Heart left ventricle (tissue), 16 donors: ENCODE measurements around the gene ADAMTS12. TPM values are rescaled to one million over a fixed set of nuclear protein-coding genes. Genes with fewer than 3 reads are reported as not detected.

Source experiments
- ATAC-seq, 4 donors: fragments of 200-7000 bp; cut with Tn5 transposase; one replicate each; pipeline ENCODE4 v1.9.1; 2020 to 2022; ENCODE audit warnings: moderate library complexity in 4 of 4, mild to moderate bottlenecking in 3 of 4, moderate number of reproducible peaks in 1 of 4
- DNase-seq, 5 donors: peaks; one replicate each; pipeline ENCODE4 v3.0.0-alpha.2; 2020
- H3K27ac ChIP-seq, 12 donors: fragments of 200-600 bp; sonication (generic) in 4 of 12; one replicate each; pipeline versions ENCODE4 v1.5.0 to v1.8.0; 2016 to 2022; ENCODE audit warnings: mild to moderate bottlenecking in 2 of 12
- H3K27me3 ChIP-seq, 9 donors: fragments of 200-600 bp; sonication (generic) in 2 of 9; one replicate each; pipeline versions ENCODE4 v1.5.1 to v1.8.0; 2016 to 2022; ENCODE audit warnings: mild to moderate bottlenecking in 3 of 9
- H3K36me3 ChIP-seq, 9 donors: fragments of 200-600 bp; sonication (generic) in 2 of 9; one replicate each; pipeline versions ENCODE4 v1.5.0 to v1.8.0; 2018 to 2022; ENCODE audit warnings: mild to moderate bottlenecking in 2 of 9
- H3K4me1 ChIP-seq, 12 donors: fragments of 200-600 bp; sonication (generic) in 4 of 12; one replicate each; pipeline versions ENCODE4 v1.5.0 to v1.8.0; 2016 to 2022; ENCODE audit warnings: mild to moderate bottlenecking in 3 of 12
- H3K4me3 ChIP-seq, 12 donors: fragments of 200-600 bp; sonication (generic) in 4 of 12; one replicate each; pipeline versions ENCODE4 v1.5.0 to v1.8.0; 2017 to 2022; ENCODE audit warnings: mild to moderate bottlenecking in 9 of 12, moderate library complexity in 4 of 12
- H3K9me3 ChIP-seq, 12 donors: fragments of 200-600 bp; sonication (generic) in 4 of 12; one replicate each; pipeline versions ENCODE4 v1.5.0 to v1.8.0; 2016 to 2022; ENCODE audit warnings: mild to moderate bottlenecking in 1 of 12
- CTCF ChIP-seq, 12 donors: fragments of 200-600 bp; sonication (generic) in 4 of 12; IDR thresholded peaks; one replicate each; pipeline versions ENCODE4 v1.5.0 to v1.8.0; 2018 to 2022; ENCODE audit warnings: antibody characterized with exemption in 12 of 12, mild to moderate bottlenecking in 5 of 12
- POLR2A ChIP-seq, 2 donors: fragments of 450-650 bp; IDR thresholded peaks; one replicate each; pipeline ENCODE4 v1.6.1; 2017; ENCODE audit warnings: antibody characterized with exemption in 2 of 2, mild to moderate bottlenecking in 2 of 2, moderate library complexity in 2 of 2
- WGBS, 4 donors: extraction: QIAGEN DNeasy Blood & Tissue Kit in 2 of 4; methylation state at CpG; one replicate each; pipeline versions ENCODE4 v1.1.5 to v1.1.7; 2013 to 2018; 5-methylcytosine and 5-hydroxymethylcytosine counted together
- intact Hi-C, 10 donors: fragments of 100-400 bp; cut with DNase I; formaldehyde crosslinking; loops; one replicate each; pipeline versions ENCODE4 v1.11.1 to v1.14.2; 2022
- polyA plus RNA-seq, 2 donors: library from polyadenylated mRNA; stranded (reverse); fragments of 200-250 nt; gene quantifications; one replicate each; pipeline ENCODE4 v1.2.3, GENCODE V29; 2013
- total RNA-seq, 9 donors: library from RNA; depleted of rRNA in 2 of 9; stranded (reverse); fragments of >200 nt in 2 of 9; fragmentation: NEBNext Ultra II Directional in 3 of 9; extraction: Animal tissue kit (Norgen Biotek cat#: 25700) in 3 of 9; gene quantifications; one replicate each; pipeline versions ENCODE4 v1.1.0 to v1.2.4, GENCODE V29; 2016 to 2023
- donor health status: ischemic (EF 13 %, LVEDD 7.1; RV severe dilation, severe dysfunction).
- donor health status: healthy with polysubstance abuse.
- donor health status: DM: no; HTN: yes; CAD: no.
- donor health status: DM: no; HTN: no; CAD: no.
- donor health status: ischemic (EF 25% LVEDD 6.9; RV normal size, moderate dysfunction).
- donor health status: ischemic (EF 25% LVEDD 5.7; RV mildly dilated, moderate dysfunction).
- donor health status: healthy.
- donor health status: DM: yes; HTN: yes; CAD: no.
- donor health status: ischemic (EF 35%, LVEDD 5.7; RV mildly dilated, moderate dysfunction).
- donor health status: nonischemic (EF 11% LVEDD 7.7; RV severe dilation, severe dysfunction).
- donor health status: DM: yes; HTN: yes; CAD: no.
- donor health status: PGD.
- donor health status: ischemic (EF 29% LVEDD 5.4; RV normal size, mild dysfunction).
- donor health status: nonischemic (EF 23%, LVEDD 6.1; RV moderate dilation, normal function).

The ADAMTS12 gene
- total and polyA plus RNA-seq, 11 donors: 0.72 to 4.7 (median 1.7) TPM

GRCh38 chr5:33692980-33693379 lies 198.8 kb downstream of the ADAMTS12 start:
- peaks cover 0 to 19% (median 7%) of the 10 kb centered on the region in 12 donors for H3K9me3 ChIP-seq
- no peak overlapping the region for H3K4me3 ChIP-seq
- no peaks in the 10 kb centered on the region for H3K27me3 ChIP-seq
- no peak overlapping the region for H3K27ac ChIP-seq
- WGBS, 4 donors: 90 to 94% (median 91%) methylated on average over 2 of the region's 2 CpGs
- intact Hi-C loops: no loop called here
- no peaks in the 10 kb centered on the region for H3K36me3 ChIP-seq
- peaks cover 0 to 9% (median 0%) of the 10 kb centered on the region in 12 donors for H3K4me1 ChIP-seq
- ATAC-seq (no peak), DNase-seq (no peak)
- TF ChIP-seq CTCF (IDR thresholded peaks at IDR 0.05) (no peak), POLR2A (IDR thresholded peaks at IDR 0.05) (no peak)

GRCh38 chr5:33691856-33692255 lies 199.9 kb downstream of the ADAMTS12 start:
- ATAC-seq: no peak
- peaks cover 0 to 19% (median 7%) of the 10 kb centered on the region in 12 donors for H3K9me3 ChIP-seq
- TF ChIP-seq CTCF (IDR thresholded peaks at IDR 0.05) (no peak), POLR2A (IDR thresholded peaks at IDR 0.05) (no peak)
- no peak overlapping the region for H3K27ac ChIP-seq
- no peak overlapping the region for H3K4me3 ChIP-seq
- H3K4me1 ChIP-seq: peaks cover 0 to 13% (median 0%) of the 10 kb centered on the region in 12 donors
- no peaks in the 10 kb centered on the region for H3K27me3 ChIP-seq
- no peaks in the 10 kb centered on the region for H3K36me3 ChIP-seq
- no peak for DNase-seq
- intact Hi-C loops: no loop called here

- no peak overlapping the region for H3K4me3 ChIP-seq
- ATAC-seq (peak in 3 of 4 donors; percentile 39 to 82 (median 54)), DNase-seq (peak in 2 of 5 donors; percentile 15 to 18)
- peaks cover 0 to 13% (median 0%) of the 10 kb centered on the region in 12 donors for H3K4me1 ChIP-seq
- H3K27ac ChIP-seq: no peak overlapping the region
- no peak for TF ChIP-seq POLR2A (IDR thresholded peaks at IDR 0.05)
- no peak for TF ChIP-seq CTCF (IDR thresholded peaks at IDR 0.05)
- no peaks in the 10 kb centered on the region for H3K36me3 ChIP-seq
- 79 to 85% (median 81%) methylated on average over 9 of the region's 9 CpGs for WGBS, 4 donors
- peaks cover 0 to 19% (median 7%) of the 10 kb centered on the region in 12 donors for H3K9me3 ChIP-seq
- intact Hi-C loops: no loop called here
- H3K27me3 ChIP-seq: no peaks in the 10 kb centered on the region
These were observed 201.2 kb downstream of the ADAMTS12 start for GRCh38 chr5:33690374-33691135.

- Histone ChIP-seq H3K4me1 (peaks cover 0 to 13% (median 0%) of the 10 kb centered on the region in 12 donors), H3K9me3 (peaks cover 0 to 11% (median 1%) of the 10 kb centered on the region in 12 donors), H3K27ac (peak overlapping the region in 5 of 12 donors; percentile 27 to 60 (median 54)), H3K36me3 (no peaks in the 10 kb centered on the region), H3K4me3 (no peak overlapping the region), H3K27me3 (no peaks in the 10 kb centered on the region)
- ATAC-seq: peak in 3 of 4 donors; percentile 38 to 68 (median 63)
- intact Hi-C loops: no loop called here
- 81 to 87% (median 85%) methylated on average over 4 of the region's 4 CpGs for WGBS, 4 donors
- peak in 3 of 5 donors; percentile 21 to 29 (median 26) for DNase-seq
- no peak for TF ChIP-seq CTCF (IDR thresholded peaks at IDR 0.05)
- TF ChIP-seq POLR2A (IDR thresholded peaks at IDR 0.05): no peak
These were observed 203.3 kb downstream of the ADAMTS12 start for GRCh38 chr5:33688526-33688925.
